Aortic smooth muscle cell (primary cell): ENCODE measurements around the gene ZNF141. TPM values are rescaled to one million over a fixed set of nuclear protein-coding genes. Genes with fewer than 3 reads are reported as not detected.

Source experiments
- total RNA-seq: library from RNA; depleted of rRNA; stranded (reverse); fragments of >200 nt; gene quantifications from 2 replicates; pipeline ENCODE4 v1.2.3, GENCODE V29; 2014

The ZNF141 gene
- total RNA-seq = 8.0 and 9.4 TPM in 2 replicates

GRCh38 chr4:337143-337931, at the start of gene ZNF141:
Gene ZNF141, plus strand, starts transcription at chr4:337814. Its CDS starts 170 bp downstream, at chr4:337984.

DNA sequence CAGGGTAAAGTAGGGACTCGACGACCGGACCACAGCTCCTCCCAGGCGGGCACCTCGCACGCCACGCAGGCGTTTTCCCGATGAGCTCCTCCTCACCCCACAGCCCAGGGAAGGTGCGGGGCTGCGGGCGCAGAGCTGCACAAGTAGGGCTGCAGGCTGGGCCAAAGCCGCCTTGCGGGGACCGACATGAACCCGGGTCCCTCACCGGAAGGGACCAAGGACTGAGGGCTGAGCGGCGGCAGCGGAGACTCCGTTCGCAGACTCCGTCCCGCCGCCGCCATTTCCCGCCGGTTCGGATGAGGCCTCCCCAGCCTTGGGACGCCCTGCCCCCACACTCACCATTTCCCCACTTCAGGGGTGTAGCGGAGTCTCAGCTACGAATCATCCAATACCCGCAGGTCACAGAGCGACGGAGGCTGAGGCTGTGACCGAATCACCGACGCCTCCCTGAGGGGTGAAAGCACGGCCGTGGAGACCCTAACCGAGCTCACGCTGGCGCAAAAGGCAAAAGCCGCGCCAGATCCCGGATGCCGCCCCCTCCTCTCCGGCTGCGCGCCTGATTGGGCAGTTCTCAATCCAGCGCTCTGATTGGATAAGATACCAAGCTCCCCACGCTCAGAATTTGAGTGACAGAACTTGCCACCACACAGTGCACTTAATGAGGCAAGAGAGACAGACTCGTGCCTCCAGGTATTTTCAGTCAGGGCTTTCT, 32.5 kb upstream of the ZNF141 start, which contains the start of gene ZNF732:
TSS of gene ZNF732 (minus strand) at position 506 of the 712 bp plus-strand sequence. CDS start at position 342, 164 bp downstream.

Other genes with a start within 250 kb of the ZNF141 start
- 3.0 and 5.5 TPM in 2 replicates for gene ZNF718, start 213.3 kb upstream of the ZNF141 start, total RNA-seq
- gene ZNF732, start 32.3 kb upstream of the ZNF141 start, total RNA-seq = 0.31 and 0.66 TPM in 2 replicates
- gene ZNF721, start 161.3 kb downstream of the ZNF141 start, total RNA-seq = 15.2 and 16.5 TPM in 2 replicates
- gene PIGG, start 161.4 kb downstream of the ZNF141 start, total RNA-seq = 48.4 and 49.4 TPM in 2 replicates
- not detected in 2 replicates for gene TMEM271, start 238.5 kb downstream of the ZNF141 start, total RNA-seq